VCaP (cell line): ENCODE results near the gene GPHA2.

ENCODE experiments used
- H3K27ac ChIP-seq: fragments of 450-650 bp; 2 replicates; pipeline ENCODE4 v1.5.1; 2017
- CTCF ChIP-seq: fragments of 450-650 bp; conservative IDR thresholded peaks from 2 replicates; pipeline ENCODE4 v1.5.1; 2017; ENCODE audit warnings: mild to moderate bottlenecking, moderate library complexity

The GPHA2 gene

DNA sequence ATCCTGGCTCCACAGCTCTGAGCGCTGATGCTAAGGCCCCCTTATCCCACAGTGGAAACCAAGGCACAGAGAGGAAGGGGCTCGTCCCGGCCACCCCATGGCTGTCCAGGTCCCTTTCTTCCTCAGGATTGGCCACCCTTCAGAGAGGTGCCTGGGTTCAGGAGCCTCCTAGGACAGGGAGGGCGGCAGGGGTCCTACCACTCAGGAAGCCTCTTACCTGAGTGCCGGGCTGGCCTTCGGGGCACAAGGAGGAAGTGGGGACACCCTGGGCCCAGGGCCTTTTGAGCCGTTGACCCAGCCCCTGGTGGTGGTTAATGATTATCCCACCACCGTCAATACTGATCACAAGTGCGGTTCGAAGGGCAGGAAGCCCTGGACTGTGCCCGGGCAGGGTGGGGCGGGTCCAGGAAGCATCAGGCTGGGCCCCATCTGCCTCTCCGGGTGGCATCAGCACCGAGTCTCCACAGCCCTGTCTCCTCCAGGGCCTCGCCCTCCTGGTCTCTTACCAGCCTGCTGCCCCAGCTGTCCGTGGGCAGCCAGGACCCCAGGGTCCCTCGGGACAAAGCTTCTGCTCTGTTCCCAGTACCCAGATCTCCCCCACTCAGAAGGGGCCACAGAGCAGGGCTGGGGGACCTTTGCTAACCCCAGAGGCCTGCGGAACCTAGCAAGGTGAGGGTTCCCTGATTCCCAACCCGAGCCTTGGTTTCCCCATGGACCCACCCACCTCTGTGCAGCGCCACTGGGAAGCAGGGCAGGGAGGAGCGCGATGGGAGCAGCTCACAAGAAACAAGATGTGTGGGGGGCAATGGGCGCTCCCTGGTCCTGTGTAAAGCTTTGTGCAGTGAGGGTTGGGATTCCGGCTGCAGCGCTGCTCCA, 42.3 kb downstream of the GPHA2 start:
- H3K27ac ChIP-seq: peak overlapping the region; percentile 38; the same call in 1 of the 2 replicates
- TF ChIP-seq CTCF: no peak

DNA sequence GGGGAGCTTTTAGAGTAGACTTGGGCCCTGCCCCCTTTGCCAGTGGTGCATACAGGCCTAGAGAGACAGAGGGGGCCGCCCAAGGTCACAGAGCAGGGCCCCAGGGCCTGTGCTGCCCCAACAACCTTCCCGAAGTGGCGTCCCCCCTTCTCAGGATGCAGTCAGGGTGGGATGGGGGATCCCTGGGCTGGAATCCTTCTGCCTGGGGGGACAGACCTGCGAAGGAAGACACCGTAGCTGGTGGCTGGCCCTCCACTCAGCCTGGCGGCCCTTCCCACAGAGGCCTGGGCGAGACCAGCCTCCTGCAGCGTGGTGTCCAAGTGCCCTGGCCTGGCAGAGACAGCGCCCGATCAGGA, 42.9 kb downstream of the GPHA2 start:
- TF ChIP-seq CTCF: no peak
- peak overlapping the region; percentile 38; the same call in 1 of the 2 replicates for H3K27ac ChIP-seq

- peak overlapping the region; percentile 38; the same call in 1 of the 2 replicates for H3K27ac ChIP-seq
- no peak for TF ChIP-seq CTCF
These were observed 43.3 kb downstream of the GPHA2 start for GRCh38 chr11:64892411-64892831.

DNA sequence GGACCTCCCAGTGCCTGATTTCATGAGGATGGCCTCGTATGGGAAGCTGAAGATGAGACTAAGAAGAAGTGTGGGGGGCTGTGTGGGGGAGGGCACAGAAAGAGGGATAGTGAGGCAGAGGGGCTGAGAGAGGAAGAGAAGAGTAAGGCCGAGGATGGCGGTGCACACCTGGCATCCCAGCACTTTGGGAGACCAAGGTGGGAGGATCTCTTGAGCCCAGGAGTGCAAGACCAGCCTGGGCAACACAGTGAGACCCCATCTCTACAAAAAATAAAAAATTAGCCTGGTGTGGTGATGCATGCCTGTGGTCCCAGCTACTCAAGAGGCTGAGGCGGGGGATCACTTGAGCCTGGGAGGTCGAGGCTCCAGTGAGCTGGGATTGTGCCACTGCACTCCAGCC, 43.8 kb downstream of the GPHA2 start:
- TF ChIP-seq CTCF: no peak
- H3K27ac ChIP-seq: no peak overlapping the region

DNA sequence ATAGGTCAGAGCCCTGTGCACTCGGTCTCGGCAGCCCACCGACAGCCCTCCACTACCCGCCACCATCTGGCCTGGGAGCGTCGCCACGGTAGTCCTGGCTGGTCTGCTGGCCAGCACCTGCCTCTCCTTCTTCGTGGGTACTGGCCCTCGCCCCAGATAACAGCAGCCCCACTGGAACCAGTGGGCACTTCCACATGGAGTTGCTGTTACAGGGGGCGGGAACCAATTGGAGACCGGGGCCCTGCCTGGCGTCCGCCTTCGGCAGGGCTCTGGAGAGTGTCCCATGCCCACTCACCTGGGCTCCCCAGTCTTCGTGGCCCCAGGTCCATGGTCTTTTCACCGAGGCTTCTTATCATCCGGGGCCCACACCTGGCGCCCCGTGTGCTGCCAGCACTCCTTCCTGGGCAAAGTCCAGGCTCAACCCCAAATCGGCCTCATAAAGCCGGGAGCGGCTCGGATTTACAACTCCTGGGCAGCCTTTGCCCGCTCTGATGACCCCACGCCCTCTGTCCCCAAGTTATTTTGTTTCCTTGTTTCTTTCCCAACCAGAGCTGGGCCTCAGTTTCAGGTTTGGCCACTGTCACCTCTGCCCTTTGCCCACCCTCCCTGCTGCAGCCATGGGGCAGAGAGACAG, 44.4 kb downstream of the GPHA2 start:
- H3K27ac ChIP-seq: no peak overlapping the region
- TF ChIP-seq CTCF: no peak

DNA sequence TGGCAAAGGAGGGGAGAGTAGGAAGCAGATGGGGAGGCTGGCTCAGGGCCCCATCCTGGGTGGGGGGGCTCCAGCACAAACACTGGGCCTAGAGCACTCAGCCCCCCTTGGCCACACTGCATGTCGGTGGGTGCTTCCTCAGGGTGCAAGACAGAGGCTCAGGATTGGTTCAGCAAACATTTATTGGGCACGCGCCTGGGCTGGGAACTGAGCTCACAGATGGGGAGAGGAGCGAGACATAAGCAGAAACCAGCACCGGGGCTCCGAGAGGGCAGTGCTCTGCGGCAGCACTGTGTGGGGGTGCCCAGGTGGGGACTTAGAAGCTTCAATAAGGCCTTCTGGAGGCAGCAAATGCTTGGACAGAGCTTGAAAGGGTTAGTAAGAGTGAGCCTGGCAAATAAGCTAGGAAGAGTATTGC, 45.2 kb downstream of the GPHA2 start:
- H3K27ac ChIP-seq: no peak overlapping the region
- TF ChIP-seq CTCF: no peak

DNA sequence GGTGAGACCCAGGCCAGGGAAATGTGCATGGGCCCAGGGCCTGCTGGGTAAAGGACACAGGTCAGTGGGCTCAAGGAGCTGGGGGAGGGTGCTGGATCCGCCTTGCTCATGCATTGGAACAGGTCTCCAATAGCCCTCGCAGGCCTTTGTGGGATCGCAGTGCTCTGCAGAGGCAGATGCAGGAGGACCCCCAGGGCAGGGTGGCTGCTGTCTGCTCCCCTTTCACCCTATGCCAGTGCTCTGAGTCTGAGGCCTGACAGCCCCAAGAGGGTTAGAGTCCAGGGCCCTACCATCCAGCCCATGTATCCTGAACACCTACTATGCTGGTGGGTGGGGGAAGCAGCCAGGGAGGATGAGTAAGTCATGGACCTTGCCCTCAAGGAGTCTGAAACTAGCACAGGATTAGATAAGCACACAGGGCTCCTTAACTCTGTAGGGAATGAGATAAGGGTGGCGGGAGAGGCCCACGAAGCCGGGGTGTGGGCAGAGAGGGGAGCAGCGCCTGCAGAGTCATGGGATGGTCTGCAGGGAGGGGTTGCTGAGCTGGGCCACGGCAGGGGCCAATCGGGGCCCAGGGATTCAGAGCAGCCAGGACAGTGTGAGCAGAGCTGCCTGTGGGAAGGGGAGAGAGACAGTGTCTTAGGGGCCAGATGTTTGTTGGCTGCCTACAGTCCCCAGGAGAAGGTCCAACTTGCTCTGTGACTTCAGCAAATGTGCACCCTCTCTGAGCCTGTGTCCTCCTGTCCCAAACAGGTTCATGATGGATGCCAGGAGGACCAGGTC, 46.8 kb downstream of the GPHA2 start:
- no peak for TF ChIP-seq CTCF
- no peak overlapping the region for H3K27ac ChIP-seq
